H9 (cell line): ENCODE results near the gene POFUT1. TPM values are rescaled to one million over a fixed set of nuclear protein-coding genes. Genes with fewer than 3 reads are reported as not detected.
A peak's percentile ranks its signal among the peaks of the same experiment; 100 is the strongest.

ENCODE experiments used
- DNase-seq: peaks from one replicate; pipeline ENCODE4 v3.0.0-alpha.2; 2017
- H2AFZ ChIP-seq: one replicate; pipeline ENCODE4 v1.6.1; 2013; ENCODE audit warnings: mild to moderate bottlenecking, low read length, control low read depth, moderate library complexity
- H2AK5ac ChIP-seq: 2 replicates; pipeline ENCODE4 v1.6.1; 2013; ENCODE audit warnings: low read length, control low read depth, mixed read lengths; ENCODE audit not compliant: insufficient read length
- H2BK120ac ChIP-seq: one replicate; pipeline ENCODE4 v1.6.1; 2013; ENCODE audit warnings: low read depth, mild to moderate bottlenecking, low read length, control low read depth, inconsistent platforms; ENCODE audit not compliant: poor library complexity, severe bottlenecking
- H2BK12ac ChIP-seq: 2 replicates; pipeline ENCODE4 v1.6.1; 2013; ENCODE audit warnings: low read length, control low read depth, mixed read lengths, low read depth; ENCODE audit not compliant: insufficient read length
- H2BK15ac ChIP-seq: 2 replicates; pipeline ENCODE4 v1.6.1; 2013; ENCODE audit warnings: low read depth, low read length, control low read depth
- H2BK20ac ChIP-seq: one replicate; pipeline ENCODE4 v1.6.1; 2013; ENCODE audit warnings: low read depth, mild to moderate bottlenecking, low read length, control low read depth, inconsistent platforms; ENCODE audit not compliant: poor library complexity, severe bottlenecking
- H2BK5ac ChIP-seq: 2 replicates; pipeline ENCODE4 v1.6.1; 2013; ENCODE audit warnings: low read length, control low read depth, mixed read lengths; ENCODE audit not compliant: insufficient read length
- H3K14ac ChIP-seq: 2 replicates; pipeline ENCODE4 v1.6.1; 2013; ENCODE audit warnings: low read length, control low read depth; ENCODE audit not compliant: insufficient read depth
- H3K18ac ChIP-seq: 2 replicates; pipeline ENCODE4 v1.6.1; 2013; ENCODE audit warnings: low read depth, mild to moderate bottlenecking, mixed read lengths, low read length, control low read depth; ENCODE audit not compliant: insufficient read length
- H3K23ac ChIP-seq: 2 replicates; pipeline ENCODE4 v1.6.1; 2013; ENCODE audit warnings: low read length, control low read depth, mixed read lengths, low read depth; ENCODE audit not compliant: insufficient read length
- H3K23me2 ChIP-seq: 2 replicates; pipeline ENCODE4 v1.6.1; 2013; ENCODE audit warnings: low read depth, mild to moderate bottlenecking, mixed read lengths, low read length, control low read depth; ENCODE audit not compliant: insufficient read length, poor library complexity, severe bottlenecking
- H3K27ac ChIP-seq: 2 replicates; pipeline ENCODE4 v1.5.1; 2013; ENCODE audit warnings: low read length, control low read depth, mixed read lengths, low read depth; ENCODE audit not compliant: insufficient read length
- H3K27me3 ChIP-seq: 2 replicates; pipeline ENCODE4 v1.6.1; 2013; ENCODE audit warnings: low read length, control low read depth, inconsistent platforms; ENCODE audit not compliant: insufficient read depth
- H3K4ac ChIP-seq: 2 replicates; pipeline ENCODE4 v1.6.1; 2013; ENCODE audit warnings: low read depth, mild to moderate bottlenecking, control low read depth, inconsistent platforms, low read length, moderate library complexity
- H3K4me1 ChIP-seq: 2 replicates; pipeline ENCODE4 v1.6.1; 2013; ENCODE audit warnings: low read length, control low read depth, inconsistent platforms; ENCODE audit not compliant: insufficient read depth
- H3K4me2 ChIP-seq: 2 replicates; pipeline ENCODE4 v1.6.1; 2013; ENCODE audit warnings: low read length, control low read depth, mixed read lengths; ENCODE audit not compliant: insufficient read length, insufficient read depth
- H3K56ac ChIP-seq: 2 replicates; pipeline ENCODE4 v1.6.1; 2013; ENCODE audit warnings: low read depth, mild to moderate bottlenecking, mixed read lengths, low read length, control low read depth; ENCODE audit not compliant: insufficient read length
- H3K79me1 ChIP-seq: 2 replicates; pipeline ENCODE4 v1.6.1; 2013; ENCODE audit warnings: low read depth, mild to moderate bottlenecking, moderate library complexity, low read length, control low read depth, inconsistent platforms; ENCODE audit not compliant: insufficient read depth, poor library complexity, severe bottlenecking
- H3K79me2 ChIP-seq: 2 replicates; pipeline ENCODE4 v1.6.1; 2013; ENCODE audit warnings: low read length, control low read depth, inconsistent platforms; ENCODE audit not compliant: insufficient read depth
- H3K9ac ChIP-seq: 2 replicates; pipeline ENCODE4 v1.6.1; 2013; ENCODE audit warnings: low read length, control low read depth, mixed read lengths; ENCODE audit not compliant: insufficient read length; ENCODE audit errors: extremely low read depth
- H3K9me3 ChIP-seq: one replicate; pipeline ENCODE4 v1.6.1; 2013; ENCODE audit warnings: low read depth, low read length, inconsistent platforms; ENCODE audit not compliant: control insufficient read depth
- H3T11ph ChIP-seq: one replicate; pipeline ENCODE4 v1.6.1; 2013; ENCODE audit warnings: mild to moderate bottlenecking, low read length, control low read depth, inconsistent platforms
- H4K20me1 ChIP-seq: one replicate; pipeline ENCODE4 v1.6.1; 2013; ENCODE audit not compliant: control insufficient read depth, insufficient read length, insufficient read depth
- H4K5ac ChIP-seq: 2 replicates; pipeline ENCODE4 v1.6.1; 2013; ENCODE audit warnings: low read depth, mild to moderate bottlenecking, mixed read lengths, low read length, control low read depth; ENCODE audit not compliant: insufficient read length
- H4K8ac ChIP-seq: replicated peaks from 2 replicates; pipeline ENCODE4 v1.6.1; 2013; ENCODE audit warnings: low read length, control low read depth, mixed read lengths, low read depth; ENCODE audit not compliant: insufficient read length
- H4K91ac ChIP-seq: 2 replicates; pipeline ENCODE4 v1.6.1; 2013; ENCODE audit warnings: low read depth, mild to moderate bottlenecking, moderate library complexity, mixed read lengths, low read length, control low read depth; ENCODE audit not compliant: insufficient read length
- H3K27ac Mint-ChIP-seq, 3 experiments: 2 replicates in 2 of 3; 3 replicates in 1 of 3; pipeline ENCODE4 v1.8.0; 2020 to 2021; ENCODE audit warnings: mixed read lengths in 3 of 3, mild to moderate bottlenecking in 1 of 3, moderate library complexity in 1 of 3
- H3K27me3 Mint-ChIP-seq: 2 replicates; pipeline ENCODE4 v1.8.0; 2021; ENCODE audit warnings: low read depth, mild to moderate bottlenecking, moderate library complexity, mixed read lengths
- H3K36me3 Mint-ChIP-seq, 3 experiments: 2 replicates in 2 of 3; 3 replicates in 1 of 3; pipeline ENCODE4 v1.8.0; 2020 to 2021; ENCODE audit warnings: low read depth in 3 of 3, mixed read lengths in 3 of 3; ENCODE audit not compliant: insufficient read depth in 1 of 3
- H3K4me1 Mint-ChIP-seq, 2 experiments: 2 replicates each; pipeline ENCODE4 v1.8.0; 2020; ENCODE audit warnings: mixed read lengths in 2 of 2
- H3K4me3 Mint-ChIP-seq, 2 experiments: 2 replicates in 1 of 2; 3 replicates in 1 of 2; pipeline ENCODE4 v1.8.0; 2020 to 2021; ENCODE audit warnings: mild to moderate bottlenecking in 2 of 2, mixed read lengths in 2 of 2, moderate library complexity in 1 of 2
- H3K9me3 Mint-ChIP-seq, 2 experiments: 2 replicates in 1 of 2; 3 replicates in 1 of 2; pipeline ENCODE4 v1.8.0; 2020; ENCODE audit warnings: mild to moderate bottlenecking in 2 of 2, mixed read lengths in 2 of 2, moderate library complexity in 1 of 2
- CTCF ChIP-seq: fragments of 200-600 bp; sonication (generic); conservative IDR thresholded peaks from 3 replicates; pipeline ENCODE4 v1.8.0; 2021; ENCODE audit warnings: antibody characterized with exemption, mild to moderate bottlenecking
- WGBS: extraction: QIAGEN DNeasy Blood & Tissue Kit; methylation state at CpG from one replicate; pipeline ENCODE4 v1.1.7; 2013; ENCODE audit warnings: missing lambda C conversion rate, low lambda C conversion rate, mixed read lengths; ENCODE audit not compliant: insufficient read length; ENCODE audit errors: extremely low coverage; 5-methylcytosine and 5-hydroxymethylcytosine counted together
- total RNA-seq: library from RNA; stranded (reverse); gene quantifications from 2 replicates; pipeline ENCODE4 v1.2.1, GENCODE V29; 2021

The POFUT1 gene
- total RNA-seq, 1 experiment from 2014 or later, result 41.2 TPM

GRCh38 chr20:32201296-32201976 is 6.2 kb upstream of the POFUT1 start:
- H3K27ac ChIP-seq, result no peak overlapping the region
- H2AFZ ChIP-seq, result no peak overlapping the region
- H4K20me1 ChIP-seq, result no peaks in the 10 kb centered on the region
- no peak for TF ChIP-seq CTCF
- peaks cover 37 to 38% of the 10 kb centered on the region in 2 experiments for H3K4me1 Mint-ChIP-seq
- no peak overlapping the region for H2BK120ac ChIP-seq
- no peak overlapping the region for H2BK20ac ChIP-seq
- H3K23ac ChIP-seq, result no peak overlapping the region
- H4K91ac ChIP-seq, result no peak overlapping the region
- no peak overlapping the region for H4K5ac ChIP-seq
- no peak overlapping the region for H2BK5ac ChIP-seq
- H3K79me2 ChIP-seq, result peaks cover 16% of the 10 kb centered on the region; the same call in 1 of the 2 replicates
- H3K4me2 ChIP-seq, result no peak overlapping the region
- WGBS, result no CpG with 5 or more reads among the region's 4 CpGs
- H3K4me1 ChIP-seq, result no peaks in the 10 kb centered on the region
- no peak overlapping the region for H2BK15ac ChIP-seq
- no peaks in the 10 kb centered on the region for H3K27me3 Mint-ChIP-seq
- H3K23me2 ChIP-seq, result peaks cover 2% of the 10 kb centered on the region
- H3K4ac ChIP-seq, result no peak overlapping the region
- H3K14ac ChIP-seq, result no peak overlapping the region
- no peak for DNase-seq
- H3K4me3 Mint-ChIP-seq, result no peak overlapping the region
- H3K9me3 Mint-ChIP-seq, result no peaks in the 10 kb centered on the region
- H3K56ac ChIP-seq, result no peak overlapping the region
- no peak overlapping the region for H4K8ac ChIP-seq
- no peak overlapping the region for H2AK5ac ChIP-seq
- no peak overlapping the region for H2BK12ac ChIP-seq
- peak overlapping the region in 1 of 3 experiments; percentile 73; a peak in 1 of 7 replicates for H3K27ac Mint-ChIP-seq
- H3T11ph ChIP-seq, result no peak overlapping the region
- peaks cover 7% of the 10 kb centered on the region for H3K79me1 ChIP-seq
- H3K18ac ChIP-seq, result no peak overlapping the region
- H3K27me3 ChIP-seq, result no peaks in the 10 kb centered on the region
- H3K9ac ChIP-seq, result no peak overlapping the region
- no peaks in the 10 kb centered on the region for H3K9me3 ChIP-seq
- H3K36me3 Mint-ChIP-seq, result peaks cover 25 to 68% (median 52%) of the 10 kb centered on the region in 3 experiments
